Measurements from ENCODE around the gene KLK6. TPM values are rescaled to one million over a fixed set of nuclear protein-coding genes. Genes with fewer than 3 reads are reported as not detected.

KLK6 gene
- total RNA-seq, 1 experiment from 2014 or later: 1.5 TPM

DNA sequence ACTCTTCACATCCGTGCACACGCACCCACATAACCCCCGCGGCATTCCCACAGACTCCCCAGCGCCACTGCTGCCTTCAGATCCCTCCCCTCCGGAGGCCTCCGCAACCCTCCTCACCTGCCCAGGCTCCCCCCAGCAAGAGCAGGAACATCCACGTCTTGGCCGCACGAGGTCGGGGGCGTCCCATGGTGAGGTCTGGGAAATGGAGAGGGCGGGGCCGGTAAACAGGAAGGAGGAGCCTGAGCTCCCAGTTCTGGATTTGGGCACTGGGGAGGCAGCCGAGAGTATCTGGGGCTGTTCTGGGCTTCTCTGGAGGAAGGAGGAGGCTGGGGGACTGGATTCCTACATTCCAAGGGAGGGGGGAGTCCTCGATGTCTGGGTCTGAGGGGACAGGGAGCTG lies 31.6 kb upstream of the KLK6 start:
- no peaks in the 10 kb centered on the region for H3K36me3 ChIP-seq (ENCODE audit: control insufficient read depth, insufficient read depth, low read length)
- BruUV-seq (replicated peaks): no TSS peak
- POLR2A ChIA-PET: no interaction called here
- DNase-seq: no peak
- CTCF ChIA-PET: interaction anchor here (0.7 kb wide), 1 partner anchor 20 kb away, joined by 3 read pairs; no protein-coding TSS in a partner anchor
- H3K4me3 Mint-ChIP-seq (ENCODE audit: unreplicated experiment): no peak overlapping the region
- H3K9me3 ChIP-seq: no peaks in the 10 kb centered on the region
- no peak overlapping the region for H3K4me3 ChIP-seq (ENCODE audit: low read depth, low read length)
- TF ChIP-seq, protein P1, sequence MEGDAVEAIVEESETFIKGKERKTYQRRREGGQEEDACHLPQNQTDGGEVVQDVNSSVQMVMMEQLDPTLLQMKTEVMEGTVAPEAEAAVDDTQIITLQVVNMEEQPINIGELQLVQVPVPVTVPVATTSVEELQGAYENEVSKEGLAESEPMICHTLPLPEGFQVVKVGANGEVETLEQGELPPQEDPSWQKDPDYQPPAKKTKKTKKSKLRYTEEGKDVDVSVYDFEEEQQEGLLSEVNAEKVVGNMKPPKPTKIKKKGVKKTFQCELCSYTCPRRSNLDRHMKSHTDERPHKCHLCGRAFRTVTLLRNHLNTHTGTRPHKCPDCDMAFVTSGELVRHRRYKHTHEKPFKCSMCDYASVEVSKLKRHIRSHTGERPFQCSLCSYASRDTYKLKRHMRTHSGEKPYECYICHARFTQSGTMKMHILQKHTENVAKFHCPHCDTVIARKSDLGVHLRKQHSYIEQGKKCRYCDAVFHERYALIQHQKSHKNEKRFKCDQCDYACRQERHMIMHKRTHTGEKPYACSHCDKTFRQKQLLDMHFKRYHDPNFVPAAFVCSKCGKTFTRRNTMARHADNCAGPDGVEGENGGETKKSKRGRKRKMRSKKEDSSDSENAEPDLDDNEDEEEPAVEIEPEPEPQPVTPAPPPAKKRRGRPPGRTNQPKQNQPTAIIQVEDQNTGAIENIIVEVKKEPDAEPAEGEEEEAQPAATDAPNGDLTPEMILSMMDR (IDR thresholded peaks at IDR 0.05; ENCODE audit: insufficient read depth in 1 of 2, low read depth in 1 of 2, low read length in 1 of 2, severe bottlenecking in 1 of 2, unreplicated experiment in 1 of 2): no peak
- H3K36me3 Mint-ChIP-seq (ENCODE audit: insufficient read depth, unreplicated experiment): no peaks in the 10 kb centered on the region
- no peaks in the 10 kb centered on the region for H3K9me3 Mint-ChIP-seq (ENCODE audit: unreplicated experiment)
- no peak overlapping the region for H3K27ac Mint-ChIP-seq (ENCODE audit: unreplicated experiment)
- H3K27me3 Mint-ChIP-seq (ENCODE audit: insufficient read depth, unreplicated experiment): peaks cover under 1% of the 10 kb centered on the region
- H3K27me3 ChIP-seq (replicated peaks; ENCODE audit: control insufficient read depth, insufficient read depth, low read length): no peaks in the 10 kb centered on the region
- H3K4me1 Mint-ChIP-seq (ENCODE audit: low read depth, unreplicated experiment): no peaks in the 10 kb centered on the region
- intact Hi-C loops (cut with micrococcal nuclease; ENCODE audit: unreplicated experiment): no loop called here
- H3K4me1 ChIP-seq: no peaks in the 10 kb centered on the region

DNA sequence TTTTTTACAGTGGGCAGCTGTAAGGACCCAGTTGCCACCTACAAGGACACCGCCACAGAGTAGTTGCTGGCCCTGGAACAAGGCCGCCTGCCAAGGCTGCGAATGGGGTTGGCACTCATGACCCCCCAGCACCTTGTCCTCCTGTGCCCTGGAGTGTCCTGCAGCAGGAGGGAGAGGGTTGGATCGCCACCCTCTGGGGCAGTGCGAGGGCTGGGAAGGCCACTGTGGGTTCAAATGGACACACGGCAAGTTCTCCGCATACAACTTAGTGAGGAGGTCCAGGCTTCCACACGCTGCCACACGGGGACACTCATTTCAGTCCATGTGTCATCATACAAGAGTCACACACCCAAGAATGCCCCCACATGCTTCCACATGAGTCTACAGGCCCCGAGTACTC lies 31.0 kb upstream of the KLK6 start:
- no TSS peak for BruUV-seq (replicated peaks)

DNA sequence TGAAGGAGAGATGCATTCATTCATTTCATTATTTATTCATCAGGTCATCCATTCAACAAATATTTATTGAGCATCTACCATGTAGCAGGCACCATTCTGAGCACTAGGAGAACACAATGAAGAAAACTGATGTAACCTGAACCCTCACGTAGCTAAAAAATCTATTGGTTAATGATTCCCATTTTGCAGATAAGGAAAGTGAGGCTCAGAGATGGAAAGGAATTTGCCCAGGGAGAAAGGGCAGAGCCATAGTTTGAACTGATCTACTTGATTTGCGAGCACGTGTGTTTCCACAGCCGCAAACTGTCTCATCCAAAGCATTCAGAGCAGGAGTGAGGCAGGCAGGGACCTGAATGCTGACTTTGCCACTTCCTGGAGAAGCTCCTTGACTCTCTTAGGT lies 29.3 kb upstream of the KLK6 start:
- BruUV-seq (replicated peaks): no TSS peak
- Histone ChIP-seq H3K27me3 (replicated peaks; ENCODE audit: control insufficient read depth, insufficient read depth, low read length) (no peaks in the 10 kb centered on the region), H3K36me3 (ENCODE audit: control insufficient read depth, insufficient read depth, low read length) (no peaks in the 10 kb centered on the region), H3K4me3 (ENCODE audit: low read depth, low read length) (no peak overlapping the region), H3K4me1 (no peaks in the 10 kb centered on the region), H3K9me3 (no peaks in the 10 kb centered on the region; the same call in 1 of the 2 replicates)
- no peak overlapping the region for H3K4me3 Mint-ChIP-seq (ENCODE audit: unreplicated experiment)
- no peaks in the 10 kb centered on the region for H3K36me3 Mint-ChIP-seq (ENCODE audit: insufficient read depth, unreplicated experiment)
- H3K27me3 Mint-ChIP-seq (ENCODE audit: insufficient read depth, unreplicated experiment): no peaks in the 10 kb centered on the region
- H3K4me1 Mint-ChIP-seq (ENCODE audit: low read depth, unreplicated experiment): no peaks in the 10 kb centered on the region
- no peak for DNase-seq
- H3K27ac Mint-ChIP-seq (ENCODE audit: unreplicated experiment): no peak overlapping the region
- CTCF ChIA-PET: no interaction called here
- peaks cover 9% of the 10 kb centered on the region for H3K9me3 Mint-ChIP-seq (ENCODE audit: unreplicated experiment)
- POLR2A ChIA-PET: interaction anchor here (0.6 kb wide), 1 partner anchor 10 kb away, joined by 6 read pairs; no protein-coding TSS in a partner anchor
- intact Hi-C loops (cut with micrococcal nuclease; ENCODE audit: unreplicated experiment): no loop called here
- TF ChIP-seq, protein P1 (IDR thresholded peaks at IDR 0.05; ENCODE audit: insufficient read depth in 1 of 2, low read depth in 1 of 2, low read length in 1 of 2, severe bottlenecking in 1 of 2, unreplicated experiment in 1 of 2): no peak

More for the DNA sequence above, 31.0 kb upstream of the KLK6 start:
- ChIA-PET CTCF (interaction anchor here (0.7 kb wide), 1 partner anchor 21 kb away, joined by 3 read pairs; no protein-coding TSS in a partner anchor), POLR2A (no interaction called here)
- intact Hi-C loops (cut with micrococcal nuclease; ENCODE audit: unreplicated experiment): no loop called here
- no peaks in the 10 kb centered on the region for H3K27me3 ChIP-seq (replicated peaks; ENCODE audit: control insufficient read depth, insufficient read depth, low read length)
- no peaks in the 10 kb centered on the region for H3K36me3 ChIP-seq (ENCODE audit: control insufficient read depth, insufficient read depth, low read length)
- Mint-ChIP-seq H3K9me3 (ENCODE audit: unreplicated experiment) (no peaks in the 10 kb centered on the region), H3K36me3 (ENCODE audit: insufficient read depth, unreplicated experiment) (no peaks in the 10 kb centered on the region), H3K4me1 (ENCODE audit: low read depth, unreplicated experiment) (no peaks in the 10 kb centered on the region), H3K4me3 (ENCODE audit: unreplicated experiment) (no peak overlapping the region), H3K27me3 (ENCODE audit: insufficient read depth, unreplicated experiment) (no peaks in the 10 kb centered on the region), H3K27ac (ENCODE audit: unreplicated experiment) (no peak overlapping the region)
- DNase-seq: no peak
- TF ChIP-seq, protein P1 (IDR thresholded peaks at IDR 0.05; ENCODE audit: insufficient read depth in 1 of 2, low read depth in 1 of 2, low read length in 1 of 2, severe bottlenecking in 1 of 2, unreplicated experiment in 1 of 2): no peak
- H3K4me1 ChIP-seq: no peaks in the 10 kb centered on the region
- no peaks in the 10 kb centered on the region for H3K9me3 ChIP-seq
- no peak overlapping the region for H3K4me3 ChIP-seq (ENCODE audit: low read depth, low read length)

Data from Caco-2 (cell line).